Dedifferentiated amniotic fluid mesenchymal stem cell (primary cell): Measurements from ENCODE around the gene ZNF710.

Source experiments
- DNase-seq: peaks from one replicate; pipeline ENCODE4 v3.0.0-alpha.2; 2016; ENCODE audit errors: extremely low spot score

Gene ZNF710

DNA sequence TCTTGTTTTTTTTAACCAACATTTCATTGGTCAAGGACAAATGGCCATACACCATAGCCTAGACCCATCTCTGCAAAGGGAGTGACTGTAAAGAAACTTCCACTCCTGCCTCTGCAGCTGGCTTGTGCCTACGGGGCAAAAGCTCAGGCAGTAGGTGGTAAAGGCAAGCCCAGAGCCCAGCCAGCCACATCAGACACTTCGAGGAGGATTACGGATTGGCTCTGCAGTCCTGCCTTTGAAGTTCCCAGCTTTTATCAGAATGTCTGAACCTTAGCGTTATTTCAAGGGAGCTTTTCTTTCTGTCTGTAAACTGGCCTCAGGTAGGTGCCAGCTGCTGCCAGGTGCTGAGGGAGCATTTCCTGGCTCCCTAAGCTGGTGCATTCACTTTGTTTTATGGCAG, 15.6 kb downstream of the ZNF710 start:
- DNase-seq = no peak

- no peak for DNase-seq
Observed at GRCh38 chr15:90018216-90018831, 17.2 kb downstream of the ZNF710 start.

DNA sequence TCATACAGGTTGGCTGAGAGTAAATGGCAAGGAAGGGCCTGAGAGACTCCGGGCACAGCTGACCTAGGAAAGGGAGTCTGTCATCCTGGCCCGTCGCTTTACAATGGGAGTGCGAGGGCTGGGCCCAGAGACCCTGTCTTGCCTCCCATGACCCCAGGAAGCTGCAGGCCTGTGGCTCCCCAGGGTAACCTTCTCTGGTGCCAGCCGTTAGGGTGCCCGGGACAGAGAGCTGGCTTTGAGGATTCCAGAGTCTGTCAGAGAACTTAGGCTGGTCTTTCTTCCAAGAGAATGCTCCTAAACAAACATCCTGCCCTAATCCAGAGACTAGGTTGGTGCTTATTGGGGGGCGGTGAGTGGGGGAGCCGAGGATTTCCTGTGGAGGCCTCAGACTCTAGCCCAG, 18.5 kb downstream of the ZNF710 start:
- DNase-seq = no peak

DNA sequence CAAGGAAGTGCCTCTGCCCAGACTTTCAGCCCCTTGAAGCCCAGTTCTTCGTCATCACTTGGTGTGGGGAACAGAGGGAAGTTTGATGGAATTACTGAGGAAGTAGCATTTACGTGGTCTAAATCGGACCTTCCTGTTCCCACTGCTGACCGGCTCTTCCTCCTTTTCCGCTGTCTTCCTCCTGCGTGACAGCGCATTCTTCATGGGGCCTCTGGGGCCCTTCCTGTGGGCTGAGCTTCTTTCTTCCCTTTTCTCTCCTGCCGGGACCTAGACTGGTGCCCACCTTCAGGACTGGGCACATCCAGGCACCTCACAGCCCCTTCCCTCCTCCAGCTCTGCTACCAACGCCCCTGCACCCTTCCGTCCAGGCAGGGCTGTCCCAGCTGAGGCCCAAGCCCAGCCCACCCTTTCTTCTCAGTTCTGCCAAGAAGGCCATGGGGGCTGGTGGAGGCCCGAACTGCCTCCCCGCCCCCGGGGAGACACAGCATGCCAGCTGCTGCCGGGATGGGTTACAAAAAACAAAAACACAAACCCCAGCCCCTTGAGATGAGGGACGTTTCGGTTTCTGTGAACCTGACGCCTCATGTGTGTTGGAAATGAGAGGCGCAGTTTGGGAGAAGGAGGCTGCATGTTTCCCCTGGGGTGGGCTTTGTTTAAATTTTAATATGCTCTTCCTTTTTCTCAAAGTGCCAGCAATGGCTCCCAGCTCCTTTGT, 19.1 kb downstream of the ZNF710 start:
- DNase-seq = no peak

- DNase-seq = no peak
Observed at GRCh38 chr15:90020936-90021507, 19.9 kb downstream of the ZNF710 start.

DNA sequence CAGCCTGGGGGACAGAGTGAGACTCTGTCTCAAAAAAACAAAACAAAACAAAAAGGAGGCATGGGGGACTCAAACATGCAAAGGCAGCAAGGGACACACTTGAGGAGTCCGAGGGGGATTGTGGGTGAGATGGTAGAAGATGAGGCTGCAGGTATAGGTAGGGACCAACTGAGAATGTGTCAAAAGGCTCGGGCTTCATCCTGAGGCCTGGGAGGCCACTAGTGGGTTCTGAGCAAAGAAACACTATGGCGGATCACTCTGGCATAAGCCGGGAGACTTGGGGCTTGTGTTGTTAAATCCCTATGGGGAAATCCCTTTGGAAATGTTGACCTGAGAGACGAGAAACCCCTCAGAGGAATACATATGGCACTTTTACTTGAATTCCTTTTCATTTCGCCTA, 21.2 kb downstream of the ZNF710 start:
- no peak for DNase-seq

DNA sequence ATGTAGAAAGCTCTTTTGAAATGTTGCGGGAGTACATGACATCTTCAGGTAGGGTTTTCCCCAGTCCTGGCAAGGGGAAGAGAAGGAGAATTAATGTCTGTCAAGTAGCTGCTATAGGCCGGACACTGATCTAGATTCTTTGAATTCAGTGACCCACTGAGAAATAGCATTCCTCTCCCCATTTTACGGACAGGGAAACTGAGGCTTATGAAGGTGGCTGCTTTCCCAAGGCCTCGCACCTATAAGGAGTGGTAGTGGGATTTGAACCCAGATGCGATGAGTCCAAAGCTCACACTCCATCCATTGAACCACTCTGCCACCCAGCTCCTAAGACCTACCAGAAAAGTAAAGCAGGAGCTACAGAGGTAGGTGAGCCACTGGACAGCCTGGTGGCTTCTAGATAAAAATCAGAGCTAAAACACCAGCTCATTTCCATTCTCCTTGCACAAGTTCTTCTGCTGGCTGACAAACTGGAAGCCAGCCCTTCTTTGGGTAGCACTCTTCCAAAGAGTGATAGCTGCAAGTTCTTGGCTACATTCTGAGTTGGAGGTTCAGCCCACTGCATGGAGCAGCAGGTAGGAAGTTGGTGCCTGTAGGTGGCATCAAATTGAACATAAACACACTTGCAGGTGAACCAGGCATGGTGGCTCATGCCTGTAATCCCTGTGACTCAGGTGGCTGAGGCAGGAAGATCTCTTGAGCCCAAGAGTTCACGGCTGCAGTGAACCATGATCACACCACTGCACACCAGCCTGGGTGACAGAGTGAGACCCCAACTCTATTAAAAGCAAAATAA, 22.0 kb downstream of the ZNF710 start:
- DNase-seq = no peak

GRCh38 chr15:90024406-90024805, 23.3 kb downstream of the ZNF710 start:
- no peak for DNase-seq

DNA sequence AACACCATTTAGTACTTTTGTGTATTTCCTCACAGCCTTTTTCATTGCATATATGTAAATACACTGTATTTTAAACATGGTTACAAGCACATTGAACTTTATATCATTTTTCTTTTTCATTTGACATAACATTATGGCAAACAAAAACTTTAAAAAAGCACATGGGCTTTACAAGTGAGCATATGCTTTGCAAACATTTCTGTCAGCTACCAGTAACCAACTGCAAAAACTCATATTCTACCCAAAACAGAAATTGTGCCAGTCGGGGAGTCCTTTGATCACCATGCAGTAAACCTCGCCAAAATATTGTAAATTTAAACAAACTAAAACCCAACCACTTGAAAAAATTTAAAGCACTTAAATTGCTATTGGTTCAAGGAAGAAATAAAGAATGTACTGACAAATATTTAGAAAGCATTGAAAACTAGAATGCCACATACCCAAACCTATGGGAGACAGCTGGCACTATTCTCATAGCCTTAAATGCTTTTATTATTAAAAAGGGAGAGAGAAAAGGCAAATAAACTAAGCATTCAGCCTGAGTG, 24.4 kb downstream of the ZNF710 start:
- DNase-seq = no peak

- DNase-seq = no peak
Observed at GRCh38 chr15:90028376-90028944, 27.3 kb downstream of the ZNF710 start.

DNA sequence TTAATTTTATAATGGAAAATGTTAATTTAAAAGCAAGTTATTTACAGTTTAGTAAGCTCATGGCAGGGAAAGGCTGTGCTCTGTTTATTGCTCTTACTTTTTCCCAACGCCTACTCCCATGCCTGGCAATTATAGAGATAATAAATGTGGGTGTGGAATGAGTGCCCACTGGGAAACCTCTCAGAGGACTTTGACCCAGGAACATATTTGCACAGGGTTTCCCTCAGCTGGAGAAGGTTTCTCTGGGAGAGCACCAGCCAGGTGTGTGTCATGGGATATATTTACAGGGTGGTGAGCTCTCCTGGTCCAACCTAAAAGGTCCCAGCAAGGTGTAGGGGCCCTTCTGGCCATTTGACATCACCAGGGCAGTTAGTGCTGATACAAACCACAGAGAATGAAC, 27.9 kb downstream of the ZNF710 start:
- no peak for DNase-seq

GRCh38 chr15:90030376-90030775, 29.3 kb downstream of the ZNF710 start:
- DNase-seq = no peak

- no peak for DNase-seq
Observed at GRCh38 chr15:90031231-90031791, 30.2 kb downstream of the ZNF710 start.

- no peak for DNase-seq
Observed at GRCh38 chr15:90033006-90033405, 31.9 kb downstream of the ZNF710 start.

GRCh38 chr15:90033448-90033847, 32.3 kb downstream of the ZNF710 start:
- no peak for DNase-seq

DNA sequence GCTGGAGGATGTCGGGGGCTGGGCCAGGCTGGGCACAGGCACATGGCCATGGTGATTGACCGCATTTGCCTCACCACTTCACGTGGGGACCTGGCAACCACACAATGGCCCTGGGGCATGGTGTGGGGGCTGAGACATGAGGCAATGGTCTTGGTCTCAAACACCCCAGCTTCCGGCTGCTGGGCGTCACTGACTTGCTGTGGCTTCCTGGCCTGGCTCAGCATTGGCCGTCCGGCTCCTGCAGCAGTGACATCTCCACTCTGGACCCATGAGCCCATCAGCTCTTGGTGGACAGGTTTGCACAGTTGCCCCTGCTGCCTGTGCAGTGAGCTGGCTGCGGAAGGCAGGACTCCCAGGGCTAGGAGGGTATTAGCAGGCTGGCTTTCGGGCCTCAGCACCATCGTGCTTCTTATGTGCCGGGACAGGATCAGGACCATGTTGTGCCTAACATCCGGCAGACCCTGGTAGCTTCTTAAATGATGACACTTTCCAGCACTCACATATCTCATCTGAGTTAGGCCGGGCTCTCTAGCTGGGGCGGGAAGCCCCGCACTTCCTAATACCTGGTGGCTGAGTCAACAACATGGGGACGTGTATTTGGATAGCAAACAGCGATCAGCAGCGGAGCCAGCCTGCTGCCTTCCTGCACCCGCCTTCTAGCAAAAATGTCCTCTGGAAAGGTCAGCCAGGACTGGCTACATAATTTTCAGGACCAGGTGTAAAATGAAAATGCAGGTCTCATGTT, 34.1 kb downstream of the ZNF710 start:
- no peak for DNase-seq

- no peak for DNase-seq
Observed at GRCh38 chr15:90035840-90036230, 34.7 kb downstream of the ZNF710 start.

GRCh38 chr15:90036343-90036742, 35.2 kb downstream of the ZNF710 start:
- DNase-seq = no peak

- no peak for DNase-seq
Observed at GRCh38 chr15:90036806-90037510, 35.8 kb downstream of the ZNF710 start.

- no peak for DNase-seq
Observed at GRCh38 chr15:90037511-90037860, 36.4 kb downstream of the ZNF710 start.
